ENCODE data around the gene PKP4. TPM values are rescaled to one million over a fixed set of nuclear protein-coding genes. Genes with fewer than 3 reads are reported as not detected.
A peak's percentile ranks its signal among the peaks of the same experiment; 100 is the strongest.
"Not testable (repeated sequence)": the region's sequence is repeated elsewhere in the genome, so short reads cannot be mapped to it uniquely, and the experiment has no call there.

PKP4 gene
- total and polyA plus RNA-seq, 11 donors: 17.6 to 66.7 (median 49.0) TPM

DNA sequence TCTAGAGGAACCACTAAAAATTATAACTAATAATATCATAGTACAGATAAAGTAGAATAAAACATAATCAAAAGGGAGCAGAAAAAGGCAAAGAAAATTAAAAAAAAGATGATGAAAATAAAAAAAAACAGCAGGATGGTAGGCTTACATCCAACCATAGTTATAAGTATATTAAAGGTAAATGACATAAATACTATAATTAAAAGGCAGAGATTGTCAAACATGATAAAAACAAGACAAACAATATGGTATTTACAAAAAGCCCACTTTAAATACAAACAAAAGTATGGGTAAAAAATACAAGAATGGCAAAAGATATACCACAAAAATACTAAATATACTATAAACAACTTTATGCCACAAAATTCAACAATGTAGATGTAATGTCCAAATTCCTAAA, 24.6 kb upstream of the PKP4 start:
- Histone ChIP-seq H3K27ac (no peak overlapping the region), H3K4me1 (no peaks in the 10 kb centered on the region), H3K9me3 (peaks cover 0 to 47% (median 9%) of the 10 kb centered on the region in 12 donors), H3K27me3 (no peaks in the 10 kb centered on the region), H3K36me3 (no peaks in the 10 kb centered on the region), H3K4me3 (no peak overlapping the region)
- intact Hi-C loops (cut with DNase I): no loop called here
- no peak for DNase-seq
- ATAC-seq: no peak
- TF ChIP-seq, protein P1, sequence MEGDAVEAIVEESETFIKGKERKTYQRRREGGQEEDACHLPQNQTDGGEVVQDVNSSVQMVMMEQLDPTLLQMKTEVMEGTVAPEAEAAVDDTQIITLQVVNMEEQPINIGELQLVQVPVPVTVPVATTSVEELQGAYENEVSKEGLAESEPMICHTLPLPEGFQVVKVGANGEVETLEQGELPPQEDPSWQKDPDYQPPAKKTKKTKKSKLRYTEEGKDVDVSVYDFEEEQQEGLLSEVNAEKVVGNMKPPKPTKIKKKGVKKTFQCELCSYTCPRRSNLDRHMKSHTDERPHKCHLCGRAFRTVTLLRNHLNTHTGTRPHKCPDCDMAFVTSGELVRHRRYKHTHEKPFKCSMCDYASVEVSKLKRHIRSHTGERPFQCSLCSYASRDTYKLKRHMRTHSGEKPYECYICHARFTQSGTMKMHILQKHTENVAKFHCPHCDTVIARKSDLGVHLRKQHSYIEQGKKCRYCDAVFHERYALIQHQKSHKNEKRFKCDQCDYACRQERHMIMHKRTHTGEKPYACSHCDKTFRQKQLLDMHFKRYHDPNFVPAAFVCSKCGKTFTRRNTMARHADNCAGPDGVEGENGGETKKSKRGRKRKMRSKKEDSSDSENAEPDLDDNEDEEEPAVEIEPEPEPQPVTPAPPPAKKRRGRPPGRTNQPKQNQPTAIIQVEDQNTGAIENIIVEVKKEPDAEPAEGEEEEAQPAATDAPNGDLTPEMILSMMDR (IDR thresholded peaks at IDR 0.05): no peak
- no peak for TF ChIP-seq POLR2A (IDR thresholded peaks at IDR 0.05)

DNA sequence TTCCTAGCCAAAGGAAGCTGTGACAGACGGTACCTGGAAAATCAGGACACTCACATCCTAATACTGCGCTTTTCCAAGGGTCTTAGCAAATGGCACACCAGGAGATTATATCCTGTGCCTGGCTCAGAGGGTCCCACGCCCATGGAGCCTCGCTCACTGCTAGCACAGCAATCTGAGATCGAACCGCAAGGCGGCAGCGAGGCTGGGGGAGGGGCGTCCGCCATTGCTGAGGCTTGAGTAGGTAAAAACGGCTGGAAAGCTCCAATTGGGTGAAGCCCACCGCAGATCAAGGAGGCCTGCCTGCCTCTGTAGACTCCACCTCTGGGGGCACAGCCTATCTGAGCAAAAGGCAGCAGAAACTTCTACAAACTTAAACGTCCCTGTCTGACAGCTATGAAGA, 23.0 kb upstream of the PKP4 start:
- H3K27me3 ChIP-seq; DNase-seq; H3K36me3 ChIP-seq; H3K4me3 ChIP-seq; ATAC-seq; H3K27ac ChIP-seq; H3K4me1 ChIP-seq; intact Hi-C loops (cut with DNase I): not testable (repeated sequence)
- 87 to 96% (median 91%) methylated on average over 13 of the region's 13 CpGs for WGBS, 4 donors
- peaks cover 0 to 47% (median 9%) of the 10 kb centered on the region in 12 donors for H3K9me3 ChIP-seq

DNA sequence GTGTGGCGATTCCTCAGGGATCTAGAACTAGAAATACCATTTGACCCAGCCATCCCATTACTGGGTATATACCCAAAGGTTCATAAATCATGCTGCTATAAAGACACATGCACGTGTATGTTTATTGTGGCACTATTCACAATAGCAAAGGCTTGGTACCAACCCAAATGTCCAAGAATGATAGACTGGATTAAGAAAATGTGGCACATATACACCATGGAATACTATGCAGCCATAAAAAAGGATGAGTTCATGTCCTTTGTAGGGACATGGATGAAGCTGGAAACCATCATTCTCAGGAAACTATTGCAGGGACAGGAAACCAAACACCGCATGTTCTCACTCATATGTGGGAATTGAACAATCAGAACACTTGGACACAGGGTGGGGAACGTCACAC, 17.7 kb upstream of the PKP4 start:
- ATAC-seq; H3K27ac ChIP-seq; DNase-seq; intact Hi-C loops (cut with DNase I); H3K4me1 ChIP-seq; H3K4me3 ChIP-seq; H3K36me3 ChIP-seq; H3K27me3 ChIP-seq: not testable (repeated sequence)
- H3K9me3 ChIP-seq: peaks cover 0 to 21% (median under 1%) of the 10 kb centered on the region in 12 donors
- WGBS, 4 donors: 84 to 96% (median 90%) methylated on average over 3 to 4 of the region's 4 CpGs

DNA sequence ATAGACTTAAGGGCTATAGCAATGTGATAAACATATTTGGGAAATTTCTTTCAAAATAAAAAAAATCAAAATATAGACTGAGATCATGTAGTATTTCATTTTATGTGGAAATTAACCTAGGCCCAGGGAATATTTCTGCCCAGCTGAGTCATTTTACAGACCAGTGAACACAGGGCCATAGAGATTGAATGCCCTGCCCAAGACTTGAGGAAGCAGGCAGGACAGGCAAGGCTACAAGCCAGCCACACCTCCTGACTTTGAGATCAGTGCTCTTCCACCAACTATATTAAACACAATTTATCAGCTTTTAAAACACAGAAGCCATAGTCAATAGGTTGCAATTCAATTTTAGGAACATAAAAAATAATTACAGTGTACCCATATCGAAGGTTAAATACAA, 13.1 kb upstream of the PKP4 start:
- DNase-seq (no peak), ATAC-seq (no peak)
- intact Hi-C loops (cut with DNase I): no loop called here
- H3K4me3 ChIP-seq: no peak overlapping the region
- H3K27me3 ChIP-seq: no peaks in the 10 kb centered on the region
- H3K9me3 ChIP-seq: peaks cover 0 to 10% (median 0%) of the 10 kb centered on the region in 12 donors
- H3K27ac ChIP-seq: no peak overlapping the region
- TF ChIP-seq, protein P1 (IDR thresholded peaks at IDR 0.05): no peak
- TF ChIP-seq POLR2A (IDR thresholded peaks at IDR 0.05): no peak
- no peaks in the 10 kb centered on the region for H3K36me3 ChIP-seq
- no peaks in the 10 kb centered on the region for H3K4me1 ChIP-seq
- WGBS, 4 donors: 94 to 100% (median 98%) methylated on average over 1 of the region's 1 CpG

DNA sequence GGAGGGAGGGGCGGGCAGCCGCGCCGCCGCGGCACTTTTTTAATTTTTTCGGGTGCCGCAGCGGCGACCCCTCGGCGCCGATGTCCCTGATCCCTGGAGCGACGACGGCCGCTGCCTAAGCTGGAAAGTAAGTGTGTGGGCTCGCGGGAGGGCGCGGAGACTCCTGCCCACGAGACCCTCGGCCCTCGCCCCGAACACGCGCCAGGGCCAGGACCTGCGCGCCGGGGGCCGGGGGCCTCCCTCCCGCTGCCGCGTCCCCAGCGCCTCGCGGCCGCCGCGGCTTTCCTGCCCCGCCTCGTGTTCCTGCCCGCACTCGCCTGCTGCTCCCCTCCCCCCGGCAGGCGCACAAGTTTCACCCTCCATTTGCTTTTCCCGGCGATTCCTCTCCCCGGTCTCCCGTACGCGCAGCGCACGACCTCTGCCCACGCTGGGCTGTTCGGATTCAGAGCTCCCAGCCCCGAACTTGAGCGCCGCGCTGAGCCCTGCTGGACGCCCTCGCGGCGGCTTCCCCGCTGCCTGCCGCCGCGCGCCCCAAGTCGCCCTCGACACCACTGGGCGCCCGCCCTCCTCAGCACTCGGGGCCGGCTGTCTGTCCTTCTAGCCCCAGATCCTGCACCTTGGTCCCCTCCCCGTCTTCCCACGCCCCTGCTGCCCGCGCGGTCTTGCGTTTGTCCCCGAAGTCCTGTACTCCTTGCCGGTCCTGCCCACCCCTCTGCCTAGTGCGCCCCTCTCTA, 507 bp downstream of the PKP4 start:
- intact Hi-C loops (cut with DNase I): loop anchor here (2.0 to 10.0 kb wide), 17 partner anchors 80 to 680 kb away; partner anchors contain the start of gene ACVR1 (in 1 of the 10)
- H3K36me3 ChIP-seq: no peaks in the 10 kb centered on the region
- H3K27ac ChIP-seq: peak overlapping the region; percentile 89 to 98 (median 96)
- peaks cover 0 to 42% (median 21%) of the 10 kb centered on the region in 12 donors for H3K4me1 ChIP-seq
- DNase-seq (peak; percentile 59 to 85 (median 69)), ATAC-seq (peak in 3 of 4 donors; percentile 22 to 61 (median 40))
- no peaks in the 10 kb centered on the region for H3K27me3 ChIP-seq
- WGBS, 4 donors: 0 to 1% (median 0%) methylated on average over 49 to 83 of the region's 84 CpGs
- H3K9me3 ChIP-seq: no peaks in the 10 kb centered on the region
- peak overlapping the region; percentile 66 to 98 (median 87) for H3K4me3 ChIP-seq
- TF ChIP-seq, protein P1 (IDR thresholded peaks at IDR 0.05): peak in 2 of 12 donors; percentile 6 to 8
- TF ChIP-seq POLR2A (IDR thresholded peaks at IDR 0.05): no peak
